ENCODE results near the gene RAB33A. TPM values are rescaled to one million over a fixed set of nuclear protein-coding genes. Genes with fewer than 3 reads are reported as not detected.
A peak's percentile ranks its signal among the peaks of the same experiment; 100 is the strongest.

RAB33A gene
- total and polyA plus RNA-seq, 7 donors = 0.03 to 0.30 (median 0.16) TPM; not detected in 2

DNA sequence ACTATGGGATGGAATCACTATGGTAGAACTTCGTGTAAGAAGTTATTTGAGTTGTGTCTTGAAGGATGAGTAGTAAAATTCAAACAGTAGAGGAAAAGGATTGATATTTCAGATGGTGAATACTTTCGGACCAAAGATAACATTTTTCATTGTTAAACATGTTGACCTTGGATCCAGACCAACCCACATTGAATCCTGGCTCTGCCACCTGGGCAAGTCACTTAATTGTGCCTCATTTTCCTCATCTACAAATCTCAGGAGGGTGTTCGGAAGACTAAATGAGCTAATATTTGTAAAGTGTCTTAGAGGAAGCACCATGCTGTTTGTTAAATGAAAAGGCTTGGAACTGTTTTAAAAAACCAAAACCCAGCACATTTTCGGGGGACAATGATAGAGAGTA lies 4.7 kb upstream of the RAB33A start:
- TF ChIP-seq, protein P1, sequence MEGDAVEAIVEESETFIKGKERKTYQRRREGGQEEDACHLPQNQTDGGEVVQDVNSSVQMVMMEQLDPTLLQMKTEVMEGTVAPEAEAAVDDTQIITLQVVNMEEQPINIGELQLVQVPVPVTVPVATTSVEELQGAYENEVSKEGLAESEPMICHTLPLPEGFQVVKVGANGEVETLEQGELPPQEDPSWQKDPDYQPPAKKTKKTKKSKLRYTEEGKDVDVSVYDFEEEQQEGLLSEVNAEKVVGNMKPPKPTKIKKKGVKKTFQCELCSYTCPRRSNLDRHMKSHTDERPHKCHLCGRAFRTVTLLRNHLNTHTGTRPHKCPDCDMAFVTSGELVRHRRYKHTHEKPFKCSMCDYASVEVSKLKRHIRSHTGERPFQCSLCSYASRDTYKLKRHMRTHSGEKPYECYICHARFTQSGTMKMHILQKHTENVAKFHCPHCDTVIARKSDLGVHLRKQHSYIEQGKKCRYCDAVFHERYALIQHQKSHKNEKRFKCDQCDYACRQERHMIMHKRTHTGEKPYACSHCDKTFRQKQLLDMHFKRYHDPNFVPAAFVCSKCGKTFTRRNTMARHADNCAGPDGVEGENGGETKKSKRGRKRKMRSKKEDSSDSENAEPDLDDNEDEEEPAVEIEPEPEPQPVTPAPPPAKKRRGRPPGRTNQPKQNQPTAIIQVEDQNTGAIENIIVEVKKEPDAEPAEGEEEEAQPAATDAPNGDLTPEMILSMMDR (IDR thresholded peaks at IDR 0.05) = no peak
- Histone ChIP-seq H3K27me3 (ENCODE audit: insufficient read depth in 3 of 3, low read length in 2 of 3) (peaks cover 0 to 4% (median 0%) of the 10 kb centered on the region in 3 donors), H3K27ac (peak overlapping the region; percentile 88), H3K9me3 (no peaks in the 10 kb centered on the region), H3K4me1 (peaks cover 6% of the 10 kb centered on the region), H3K4me3 (peak overlapping the region; percentile 77), H3K36me3 (ENCODE audit: insufficient read depth in 1 of 2, low read depth in 1 of 2) (no peaks in the 10 kb centered on the region)
- intact Hi-C loops (cut with DNase I) = no loop called here
- WGBS, 3 donors = 55 to 67% (median 65%) methylated on average over 4 of the region's 4 CpGs
- no peak for ATAC-seq
- no peak for DNase-seq

DNA sequence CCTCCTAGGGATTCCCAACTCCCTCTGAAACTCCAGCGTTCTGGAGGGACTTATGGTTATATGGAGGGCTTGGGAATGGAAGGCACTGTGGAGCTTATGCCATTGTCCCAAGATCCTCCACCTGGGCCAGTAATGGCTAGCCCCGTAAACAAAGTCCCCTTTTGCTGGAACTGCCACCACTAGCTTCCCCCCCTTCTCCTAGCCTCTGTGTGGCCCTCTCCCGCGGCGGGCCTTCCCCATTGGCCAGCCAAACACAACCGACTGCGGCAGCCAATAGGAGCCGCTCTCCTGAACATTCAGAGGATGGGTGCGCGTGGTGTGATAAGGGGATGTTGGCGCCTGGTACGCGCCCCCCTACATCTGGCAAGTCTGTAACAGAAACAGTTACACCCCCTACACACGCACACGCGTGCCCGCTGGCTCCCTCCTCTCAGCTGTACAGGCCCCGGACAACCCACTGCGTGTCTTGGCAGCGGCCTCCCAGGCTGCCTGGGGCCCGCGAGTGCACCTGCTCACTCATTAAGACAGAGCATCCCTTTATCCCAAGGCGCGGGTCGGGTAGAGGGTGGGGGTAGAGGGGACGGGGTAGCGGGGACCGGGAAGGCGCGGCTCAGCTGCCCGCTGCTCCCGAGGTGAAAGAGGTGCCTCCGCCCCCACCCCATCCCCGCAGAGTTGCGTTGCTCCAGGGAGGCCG lies 863 bp upstream of the RAB33A start:
- peak; percentile 25 to 58 (median 42) for ATAC-seq
- peak in 1 of 2 donors; percentile 37 for DNase-seq
- intact Hi-C loops (cut with DNase I) = loop anchor here in 1 of 2 donors (5.0 kb wide), 1 partner anchor 74 kb away; no protein-coding TSS in a partner anchor
- Histone ChIP-seq H3K27me3 (ENCODE audit: insufficient read depth in 3 of 3, low read length in 2 of 3) (peaks cover 0 to 4% (median 0%) of the 10 kb centered on the region in 3 donors), H3K9me3 (no peaks in the 10 kb centered on the region), H3K36me3 (ENCODE audit: insufficient read depth in 1 of 2, low read depth in 1 of 2) (no peaks in the 10 kb centered on the region), H3K4me3 (peak overlapping the region; percentile 64), H3K27ac (no peak overlapping the region), H3K4me1 (no peaks in the 10 kb centered on the region)
- 1 to 42% (median 2%) methylated on average over 16 to 36 of the region's 36 CpGs for WGBS, 3 donors
- TF ChIP-seq, protein P1 (IDR thresholded peaks at IDR 0.05) = no peak

DNA sequence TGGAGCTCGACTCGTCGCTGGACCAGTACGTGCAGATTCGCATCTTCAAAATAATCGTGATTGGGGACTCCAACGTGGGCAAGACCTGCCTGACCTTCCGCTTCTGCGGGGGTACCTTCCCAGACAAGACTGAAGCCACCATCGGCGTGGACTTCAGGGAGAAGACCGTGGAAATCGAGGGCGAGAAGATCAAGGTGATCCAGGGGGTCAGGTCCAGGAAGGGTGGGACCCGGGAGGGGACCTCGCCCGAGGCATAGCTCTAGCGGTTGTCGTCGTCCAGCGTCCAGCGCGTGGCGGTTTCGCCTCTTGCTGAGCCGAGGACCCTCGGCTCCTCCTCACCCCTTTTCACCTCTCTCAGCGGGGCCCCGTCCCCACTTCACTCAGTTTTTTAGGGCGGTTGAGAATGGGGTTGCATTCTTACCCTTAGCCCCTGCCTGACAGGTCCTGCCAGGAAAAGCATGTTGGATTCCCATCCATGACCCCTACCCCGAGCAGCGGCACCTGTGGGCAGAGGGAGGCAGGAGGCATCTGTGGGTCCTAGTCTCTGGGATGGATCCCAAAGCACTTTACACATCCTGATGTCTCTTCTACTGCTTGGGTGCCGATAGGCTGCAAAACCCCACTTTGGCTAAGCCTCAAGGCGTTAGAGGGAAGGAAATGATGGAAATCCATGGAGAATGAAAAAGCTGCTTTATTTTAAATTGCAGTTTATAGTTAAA lies 524 bp downstream of the RAB33A start:
- Histone ChIP-seq H3K4me1 (no peaks in the 10 kb centered on the region), H3K27ac (no peak overlapping the region), H3K27me3 (ENCODE audit: insufficient read depth in 3 of 3, low read length in 2 of 3) (peaks cover 0 to 4% (median 0%) of the 10 kb centered on the region in 3 donors), H3K9me3 (no peaks in the 10 kb centered on the region), H3K36me3 (ENCODE audit: insufficient read depth in 1 of 2, low read depth in 1 of 2) (no peaks in the 10 kb centered on the region), H3K4me3 (peak overlapping the region; percentile 64)
- DNase-seq = no peak
- ATAC-seq = no peak
- TF ChIP-seq, protein P1 (IDR thresholded peaks at IDR 0.05) = no peak
- 22 to 50% (median 23%) methylated on average over 13 to 34 of the region's 34 CpGs for WGBS, 3 donors
- intact Hi-C loops (cut with DNase I) = loop anchor here in 1 of 2 donors (5.0 kb wide), 1 partner anchor 75 kb away; no protein-coding TSS in a partner anchor

DNA sequence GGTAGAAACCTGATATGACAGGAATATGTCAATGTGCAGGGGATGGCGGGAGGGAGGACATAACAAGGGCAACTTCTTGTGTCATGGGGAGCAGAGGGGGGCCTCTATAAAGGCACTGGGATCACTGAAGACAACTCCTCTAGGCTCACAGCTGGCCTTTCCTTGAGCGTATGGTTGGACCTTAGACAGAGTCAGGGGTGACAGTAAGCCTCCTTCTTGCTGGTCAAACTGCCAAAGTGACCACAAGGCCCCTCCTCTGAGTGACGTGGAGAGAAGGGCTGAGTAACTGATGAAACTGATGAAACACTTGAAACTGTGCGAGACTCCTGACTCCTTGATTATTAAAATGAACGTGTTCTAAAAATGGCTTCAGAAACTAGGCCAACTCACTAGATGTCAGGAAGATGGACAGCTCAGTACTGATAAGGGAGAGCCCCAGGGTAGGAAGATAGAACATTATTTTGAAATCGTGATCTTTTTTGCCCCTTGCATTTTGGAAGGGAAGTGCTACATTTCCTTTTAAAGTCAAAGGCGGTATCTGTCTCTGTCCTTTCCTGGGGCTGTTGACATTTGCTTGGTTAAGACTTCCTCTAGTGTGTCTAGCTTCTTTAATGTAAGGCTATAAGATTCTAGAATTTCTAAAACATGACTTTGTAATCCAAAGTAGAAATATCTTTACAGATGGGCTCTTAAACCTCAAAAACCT lies 1.6 kb downstream of the RAB33A start:
- peak in 2 of 4 donors; percentile 29 to 61 for ATAC-seq
- Histone ChIP-seq H3K9me3 (no peaks in the 10 kb centered on the region), H3K4me1 (no peaks in the 10 kb centered on the region), H3K27me3 (ENCODE audit: insufficient read depth in 3 of 3, low read length in 2 of 3) (peaks cover 0 to 4% (median 0%) of the 10 kb centered on the region in 3 donors), H3K27ac (no peak overlapping the region), H3K4me3 (no peak overlapping the region), H3K36me3 (ENCODE audit: insufficient read depth in 1 of 2, low read depth in 1 of 2) (no peaks in the 10 kb centered on the region)
- TF ChIP-seq, protein P1 (IDR thresholded peaks at IDR 0.05) = no peak
- intact Hi-C loops (cut with DNase I) = loop anchor here in 1 of 2 donors (5.0 kb wide), 1 partner anchor 76 kb away; no protein-coding TSS in a partner anchor
- DNase-seq = peak in 1 of 2 donors; percentile 44
- WGBS, 3 donors = 53 to 64% (median 54%) methylated on average over 7 of the region's 7 CpGs

Data from psoas muscle (tissue), 8 donors.